AG09309 (cell line): ENCODE measurements around the gene FAH.

Experiments
- DNase-seq: peaks from one replicate; pipeline ENCODE4 v3.0.0-alpha.2; 2010; ENCODE audit warnings: low read depth
- H3K4me3 ChIP-seq: 2 replicates; pipeline ENCODE4 v1.5.1; 2011; ENCODE audit warnings: mild to moderate bottlenecking, low read depth, low read length, moderate library complexity; ENCODE audit not compliant: control insufficient read depth
- CTCF ChIP-seq: IDR thresholded peaks from 2 replicates; pipeline ENCODE4 v1.5.1; 2011; ENCODE audit warnings: mild to moderate bottlenecking, low read depth, low read length, inconsistent platforms; ENCODE audit not compliant: insufficient read depth, control insufficient read depth; ENCODE audit errors: missing control alignments

FAH gene

GRCh38 chr15:80141916-80142598, 10.7 kb upstream of the FAH start:
- no peak for DNase-seq
- H3K4me3 ChIP-seq, result no peak overlapping the region
- TF ChIP-seq CTCF, result no peak

GRCh38 chr15:80142646-80143045, 10.2 kb upstream of the FAH start:
- DNase-seq, result no peak
- no peak for TF ChIP-seq CTCF
- H3K4me3 ChIP-seq, result no peak overlapping the region

- TF ChIP-seq CTCF, result no peak
- H3K4me3 ChIP-seq, result no peak overlapping the region
- no peak for DNase-seq
Observed at GRCh38 chr15:80151148-80151547, 1.7 kb upstream of the FAH start.

- DNase-seq, result no peak
- no peak overlapping the region for H3K4me3 ChIP-seq
- no peak for TF ChIP-seq CTCF
Observed at GRCh38 chr15:80151576-80151975, 1.2 kb upstream of the FAH start.

- TF ChIP-seq CTCF, result no peak
- DNase-seq, result peak; percentile 71
Observed at GRCh38 chr15:80152180-80152895, 461 bp upstream of the FAH start.

GRCh38 chr15:80153900-80154299, 1.1 kb downstream of the FAH start:
- DNase-seq, result no peak
- TF ChIP-seq CTCF, result no peak
- H3K4me3 ChIP-seq, result peak overlapping the region; percentile 59; the same call in 1 of the 2 replicates

More at GRCh38 chr15:80152180-80152895, 461 bp upstream of the FAH start:
- peak overlapping the region; percentile 59 for H3K4me3 ChIP-seq
